HL-60 (cell line): Measurements from ENCODE around the gene MFSD1.

Experiments
- DNase-seq, 2 experiments: peaks; one replicate each; pipeline ENCODE4 v3.0.0-alpha.2; 2010 to 2020; ENCODE audit warnings: low read depth in 1 of 2, low spot score in 1 of 2
- H3K27ac ChIP-seq: fragments of 250-450 bp; sonication (Bioruptor Pico); replicated peaks from 2 replicates; pipeline ENCODE4 v1.5.1; 2020; ENCODE audit warnings: mild to moderate bottlenecking, moderate library complexity
- H3K27me3 ChIP-seq: fragments of 250-450 bp; sonication (Bioruptor Pico); 2 replicates; pipeline ENCODE4 v1.5.1; 2021; ENCODE audit warnings: mild to moderate bottlenecking, moderate library complexity; ENCODE audit not compliant: insufficient read depth, poor library complexity, severe bottlenecking
- H3K4me3 ChIP-seq: replicated peaks from 2 replicates; pipeline ENCODE4 v1.5.1; 2011; ENCODE audit warnings: mild to moderate bottlenecking, control low read depth, low read length; ENCODE audit not compliant: insufficient read depth
- CTCF ChIP-seq: IDR thresholded peaks from one replicate; pipeline ENCODE4 v1.5.1; 2011; ENCODE audit warnings: low read length, control low read depth, inconsistent platforms; ENCODE audit not compliant: insufficient read depth
- GABPA ChIP-seq: IDR thresholded peaks from 2 replicates; pipeline ENCODE4 v1.6.1; 2012; ENCODE audit warnings: low read depth
- POLR2AphosphoS5 ChIP-seq: IDR thresholded peaks from 2 replicates; pipeline ENCODE4 v1.6.1; 2012; ENCODE audit warnings: low read depth
- SPI1 ChIP-seq: IDR thresholded peaks from 2 replicates; pipeline ENCODE4 v1.6.1; 2012; ENCODE audit warnings: low read depth, mild to moderate bottlenecking, borderline replicate concordance
- TF ChIP-seq, protein P1 (sequence below): IDR thresholded peaks from 2 replicates; pipeline ENCODE4 v1.6.1; 2012; ENCODE audit warnings: low read depth; ENCODE audit not compliant: insufficient replicate concordance

MFSD1 gene

GRCh38 chr3:158839966-158840365 is 38.1 kb downstream of the MFSD1 start:
- TF ChIP-seq, protein P1, sequence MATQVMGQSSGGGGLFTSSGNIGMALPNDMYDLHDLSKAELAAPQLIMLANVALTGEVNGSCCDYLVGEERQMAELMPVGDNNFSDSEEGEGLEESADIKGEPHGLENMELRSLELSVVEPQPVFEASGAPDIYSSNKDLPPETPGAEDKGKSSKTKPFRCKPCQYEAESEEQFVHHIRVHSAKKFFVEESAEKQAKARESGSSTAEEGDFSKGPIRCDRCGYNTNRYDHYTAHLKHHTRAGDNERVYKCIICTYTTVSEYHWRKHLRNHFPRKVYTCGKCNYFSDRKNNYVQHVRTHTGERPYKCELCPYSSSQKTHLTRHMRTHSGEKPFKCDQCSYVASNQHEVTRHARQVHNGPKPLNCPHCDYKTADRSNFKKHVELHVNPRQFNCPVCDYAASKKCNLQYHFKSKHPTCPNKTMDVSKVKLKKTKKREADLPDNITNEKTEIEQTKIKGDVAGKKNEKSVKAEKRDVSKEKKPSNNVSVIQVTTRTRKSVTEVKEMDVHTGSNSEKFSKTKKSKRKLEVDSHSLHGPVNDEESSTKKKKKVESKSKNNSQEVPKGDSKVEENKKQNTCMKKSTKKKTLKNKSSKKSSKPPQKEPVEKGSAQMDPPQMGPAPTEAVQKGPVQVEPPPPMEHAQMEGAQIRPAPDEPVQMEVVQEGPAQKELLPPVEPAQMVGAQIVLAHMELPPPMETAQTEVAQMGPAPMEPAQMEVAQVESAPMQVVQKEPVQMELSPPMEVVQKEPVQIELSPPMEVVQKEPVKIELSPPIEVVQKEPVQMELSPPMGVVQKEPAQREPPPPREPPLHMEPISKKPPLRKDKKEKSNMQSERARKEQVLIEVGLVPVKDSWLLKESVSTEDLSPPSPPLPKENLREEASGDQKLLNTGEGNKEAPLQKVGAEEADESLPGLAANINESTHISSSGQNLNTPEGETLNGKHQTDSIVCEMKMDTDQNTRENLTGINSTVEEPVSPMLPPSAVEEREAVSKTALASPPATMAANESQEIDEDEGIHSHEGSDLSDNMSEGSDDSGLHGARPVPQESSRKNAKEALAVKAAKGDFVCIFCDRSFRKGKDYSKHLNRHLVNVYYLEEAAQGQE, result no peak
- TF ChIP-seq SPI1 (no peak), GABPA (no peak), CTCF (no peak), POLR2AphosphoS5 (no peak)
- Histone ChIP-seq H3K27me3 (no peaks in the 10 kb centered on the region), H3K4me3 (no peak overlapping the region), H3K27ac (no peak overlapping the region)
- no peak for DNase-seq

DNA sequence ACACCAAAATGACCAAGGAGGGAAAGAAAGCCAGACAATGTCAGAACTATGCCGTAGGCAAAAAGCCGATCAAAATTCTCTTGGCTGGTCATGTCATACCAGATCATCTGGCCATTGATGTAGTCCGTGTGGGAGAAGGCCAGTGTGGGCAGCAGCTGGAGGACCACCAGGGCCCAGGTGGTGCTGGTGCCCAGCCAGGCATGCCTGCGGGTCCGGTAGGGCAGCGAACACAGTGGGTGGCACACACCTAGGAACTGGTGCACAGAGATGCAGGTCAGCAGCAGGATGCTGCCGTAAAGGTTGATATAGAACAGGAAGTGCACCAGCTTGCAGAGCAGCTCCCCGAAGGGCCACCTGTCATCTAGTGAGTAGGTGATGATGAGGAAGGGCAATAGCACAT is 39.5 kb downstream of the MFSD1 start:
- H3K4me3 ChIP-seq, result no peak overlapping the region
- H3K27me3 ChIP-seq, result no peaks in the 10 kb centered on the region
- TF ChIP-seq GABPA (no peak), POLR2AphosphoS5 (no peak), SPI1 (no peak), CTCF (no peak)
- TF ChIP-seq, protein P1, result no peak
- H3K27ac ChIP-seq, result no peak overlapping the region
- DNase-seq, result no peak

DNA sequence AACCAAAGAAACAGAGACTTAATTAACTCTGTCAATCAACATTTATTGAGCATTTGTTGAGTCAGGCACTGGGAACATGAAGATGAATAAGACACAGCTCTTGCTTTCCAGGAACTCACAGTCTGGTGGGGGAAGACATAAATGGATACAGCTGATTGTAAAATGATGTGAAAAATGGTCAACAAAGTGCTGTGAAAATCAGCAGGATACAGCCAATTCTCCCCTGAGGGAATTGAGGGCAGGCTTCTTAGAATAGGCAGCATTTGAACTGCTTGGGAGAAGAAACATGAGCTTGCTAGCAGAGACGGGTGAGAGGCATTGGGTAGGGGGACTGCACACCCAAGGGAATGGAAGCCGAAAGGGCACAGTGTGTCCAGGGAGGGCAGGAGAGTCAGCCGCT is 41.1 kb downstream of the MFSD1 start:
- Histone ChIP-seq H3K27me3 (no peaks in the 10 kb centered on the region), H3K27ac (no peak overlapping the region), H3K4me3 (no peak overlapping the region)
- DNase-seq, result no peak
- TF ChIP-seq GABPA (no peak), SPI1 (no peak), CTCF (no peak)
- TF ChIP-seq, protein P1, result no peak
